K562 (cell line): ENCODE measurements around the gene BRINP2. TPM values are rescaled to one million over a fixed set of nuclear protein-coding genes. Genes with fewer than 3 reads are reported as not detected.
A peak's percentile ranks its signal among the peaks of the same experiment; 100 is the strongest.

ENCODE experiments used
- ATAC-seq: fragments of 200-7000 bp; cut with Tn5 transposase; 3 replicates; pipeline ENCODE4 v1.9.1; 2020; ENCODE audit warnings: moderate library complexity
- BruUV-seq: library from RNA; stranded (reverse); fragments of 400-500 nt; replicated peaks from 2 replicates; lab custom pipeline; 2021; lab: Mats Ljungman, UMichigan
- CTCF ChIA-PET: fragments of 300-600 bp; formaldehyde crosslinking; extraction: SDS; loops from one replicate; lab custom pipeline; 2021; ENCODE audit warnings: low intra/inter-chr PET ratio; lab: Yijun Ruan, JAX
- POLR2A ChIA-PET: fragments of 300-600, 350-650 bp; sonication (Branson Sonifier 250); formaldehyde crosslinking; extraction: SDS; loops from one replicate; lab custom pipeline; 2021; ENCODE audit warnings: antibody characterized with exemption, inconsistent platforms; lab: Yijun Ruan, JAX
- DNase-seq, 4 experiments: peaks; one replicate each; pipeline versions ENCODE4 v3.0.0 to v3.0.0-alpha.2; 2011 to 2018; ENCODE audit warnings: low spot score in 3 of 4, mixed read lengths in 3 of 4; ENCODE audit errors: extremely low read depth in 1 of 4
- FAIRE-seq: peaks from 2 replicates; lab custom pipeline; 2011; peaks lifted over from hg19 to GRCh38; lab: Jason Lieb, UNC
- H2AFZ ChIP-seq: 2 replicates; pipeline ENCODE4 v1.6.0; 2011; ENCODE audit warnings: low read depth, low read length, control low read depth, inconsistent platforms
- H3K27ac ChIP-seq: fragments of 200-600 bp; 3 replicates; pipeline ENCODE4 v1.8.0; 2011; ENCODE audit warnings: low read depth, mild to moderate bottlenecking, control low read depth, inconsistent platforms, low read length, moderate library complexity, mixed read lengths; ENCODE audit errors: extremely low read depth
- H3K27me3 ChIP-seq, 2 experiments: fragments of 300-600 bp in 1 of 2; 2 replicates in 1 of 2; 3 replicates in 1 of 2; pipeline versions ENCODE4 v1.6.0 to v1.8.0; 2011; ENCODE audit warnings: inconsistent platforms in 2 of 2, low read length in 2 of 2, mild to moderate bottlenecking in 1 of 2, mixed read lengths in 1 of 2, moderate library complexity in 1 of 2; ENCODE audit not compliant: control insufficient read depth in 2 of 2, insufficient read depth in 2 of 2
- H3K36me3 ChIP-seq: fragments of 300-600 bp; 3 replicates; pipeline ENCODE4 v1.8.0; 2011; ENCODE audit warnings: mild to moderate bottlenecking, low read length, inconsistent platforms; ENCODE audit not compliant: control insufficient read depth, insufficient read depth
- H3K4me1 ChIP-seq, 2 experiments: fragments of 200-600 bp in 1 of 2; replicated peaks in 1 of 2; 2 replicates in 1 of 2; 3 replicates in 1 of 2; pipeline versions ENCODE4 v1.5.1 to v1.8.0; 2011; ENCODE audit warnings: inconsistent platforms in 2 of 2, low read length in 2 of 2, mild to moderate bottlenecking in 1 of 2, mixed read lengths in 1 of 2, moderate library complexity in 1 of 2; ENCODE audit not compliant: control insufficient read depth in 2 of 2, insufficient read depth in 2 of 2
- H3K4me2 ChIP-seq: 2 replicates; pipeline ENCODE4 v1.6.1; 2011; ENCODE audit warnings: low read length, control low read depth, inconsistent platforms, mixed read lengths; ENCODE audit not compliant: insufficient read depth
- H3K4me3 ChIP-seq: fragments of 200-600 bp; sonication (generic), shearing (Covaris generic); 2 replicates; pipeline ENCODE4 v1.5.1; 2016; ENCODE audit warnings: control low read depth, inconsistent platforms
- H3K79me2 ChIP-seq: fragments of 200-600 bp; 3 replicates; pipeline ENCODE4 v1.8.0; 2011; ENCODE audit warnings: low read length, inconsistent platforms; ENCODE audit not compliant: control insufficient read depth, insufficient read depth
- H3K9ac ChIP-seq, 2 experiments: 2 replicates each; pipeline versions ENCODE4 v1.6.0 to v1.6.1; 2011; ENCODE audit warnings: low read depth in 2 of 2, low read length in 2 of 2, control low read depth in 1 of 2, inconsistent platforms in 1 of 2, mild to moderate bottlenecking in 1 of 2, mixed read lengths in 1 of 2; ENCODE audit not compliant: insufficient read depth in 1 of 2
- H3K9me1 ChIP-seq: one replicate; pipeline ENCODE4 v1.6.0; 2011; ENCODE audit warnings: inconsistent platforms, mild to moderate bottlenecking, low read length, moderate library complexity; ENCODE audit not compliant: control insufficient read depth, insufficient read depth
- H3K9me3 ChIP-seq: replicated peaks from 2 replicates; pipeline ENCODE4 v1.5.1; 2011; ENCODE audit warnings: low read depth, low read length, inconsistent platforms; ENCODE audit not compliant: control insufficient read depth, insufficient read depth
- H4K20me1 ChIP-seq: replicated peaks from 2 replicates; pipeline ENCODE4 v1.6.1; 2011; ENCODE audit warnings: low read length, inconsistent platforms, mixed read lengths; ENCODE audit not compliant: control insufficient read depth, insufficient read depth
- LCOR ChIP-seq: sonication (generic); formaldehyde crosslinking; IDR thresholded peaks from 2 replicates; pipeline ENCODE4 v1.8.0; 2022; ENCODE audit warnings: mild to moderate bottlenecking, missing genetic modification reagents
- NFIC ChIP-seq: fragments of 450-650 bp; IDR thresholded peaks from 2 replicates; pipeline ENCODE4 v1.6.1; 2017; ENCODE audit warnings: mild to moderate bottlenecking, inconsistent platforms
- PTRF ChIP-seq: fragments of 450-650 bp; IDR thresholded peaks from 2 replicates; pipeline ENCODE4 v1.6.1; 2016; ENCODE audit warnings: mild to moderate bottlenecking, missing genetic modification characterization, missing compliant biosample characterization
- SAFB ChIP-seq: fragments of 200-400 bp; formaldehyde crosslinking; IDR thresholded peaks from 2 replicates; pipeline ENCODE4 v1.6.1; 2017; ENCODE audit warnings: low read depth, low read length, borderline replicate concordance
- SMAD2 ChIP-seq: fragments of 150-350 bp; IDR thresholded peaks from 2 replicates; pipeline ENCODE4 v1.6.1; 2014; ENCODE audit warnings: low read depth, mild to moderate bottlenecking, low read length
- WGBS: fragments of 100-300 bp; shearing (Covaris generic); methylation state at CpG from one replicate; pipeline ENCODE4 v1.1.6; 2016; ENCODE audit warnings: low coverage, mixed read lengths; ENCODE audit not compliant: insufficient coverage; ENCODE audit errors: missing lambda C conversion rate; 5-methylcytosine and 5-hydroxymethylcytosine counted together
- in situ Hi-C: fragments of 300-500 bp; cut with MboI; formaldehyde crosslinking; loops from 4 replicates; pipeline ENCODE4 v1.15.0; 2018; ENCODE audit warnings: inconsistent platforms, mixed read lengths
- intact Hi-C: fragments of 100-400 bp; cut with micrococcal nuclease; formaldehyde crosslinking; loops from 2 replicates; pipeline ENCODE4 v1.14.2; 2022
- polyA plus RNA-seq, 8 experiments: library from polyadenylated mRNA; depleted of rRNA in 4 of 8; stranded (reverse) in 5 of 8; unstranded in 3 of 8; fragments of >200 nt; fragmentation: Nextera tagmentation in 2 of 8; fragmentation: Illumina TruSeq in 1 of 8; extraction: Ambion mirVana in 2 of 8; extraction: Trizol in 1 of 8; gene quantifications; 2 replicates each; pipeline versions ENCODE4 v1.2.1 to v1.2.3, GENCODE V29; 2011 to 2014; ENCODE audit warnings: inconsistent platforms in 1 of 8, missing spikeins in 1 of 8
- total RNA-seq, 7 experiments: library from RNA; depleted of rRNA in 6 of 7; stranded (reverse); fragments of >200 nt in 6 of 7; fragmentation: Illumina TruSeq in 2 of 7; extraction: Trizol in 2 of 7; gene quantifications; 2 replicates each; pipeline versions ENCODE4 v1.2.1 to v1.2.3, GENCODE V29; 2011 to 2021; ENCODE audit warnings: low replicate concordance in 1 of 7
- TF ChIP-seq, protein P1 (sequence below): sonication (generic); formaldehyde crosslinking; IDR thresholded peaks from 2 replicates; pipeline ENCODE4 v1.8.0; 2022; ENCODE audit warnings: missing genetic modification reagents, mild to moderate bottlenecking, borderline replicate concordance

The BRINP2 gene
- total and polyA plus RNA-seq, 9 of the 15 experiments (the other 6 are each of a cell fraction or from before 2014, with no cell fraction given), result not detected

DNA sequence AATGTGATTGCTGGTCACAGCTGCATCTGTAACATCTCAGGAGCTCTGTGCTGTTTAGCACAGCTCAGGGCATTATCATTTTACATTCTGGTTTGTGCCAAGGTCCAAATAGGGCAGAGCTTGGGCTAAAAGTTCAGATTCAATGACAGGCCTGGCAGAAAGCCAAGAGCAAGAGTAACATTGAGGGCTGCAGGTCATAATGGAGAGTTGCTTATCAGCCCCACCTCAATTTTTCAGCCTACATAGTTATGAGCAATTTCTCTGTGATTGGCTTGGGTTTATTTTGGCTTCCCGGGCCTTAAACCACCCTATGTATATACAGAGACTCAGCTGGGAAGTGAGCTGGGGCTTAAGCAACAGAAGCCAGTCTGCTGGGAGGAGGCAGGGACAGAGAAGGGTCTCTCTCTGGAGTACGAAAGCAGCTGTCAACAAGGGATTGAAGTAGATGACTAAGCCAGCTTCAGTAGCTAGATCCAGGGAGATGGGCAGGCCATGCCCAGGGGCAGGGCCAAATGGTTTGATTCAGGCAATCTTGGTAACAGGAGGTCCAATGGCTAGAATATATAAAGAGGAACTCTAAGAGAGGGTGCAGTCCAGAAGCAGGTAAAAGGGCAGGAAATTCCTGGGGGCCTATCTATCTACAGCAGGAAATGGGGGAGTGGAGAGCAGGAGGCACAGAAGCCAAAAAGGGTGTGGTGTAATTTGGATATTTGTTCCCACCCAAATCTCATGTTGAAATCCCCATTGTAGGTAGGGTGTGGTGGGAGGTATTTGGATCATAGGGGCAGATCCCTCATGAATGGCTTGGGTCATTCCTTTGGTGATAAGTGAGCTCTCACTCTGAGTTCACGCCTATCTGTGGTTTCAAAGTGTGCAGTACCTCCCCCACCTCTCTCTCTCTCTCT is 49.0 kb downstream of the BRINP2 start:
- DNase-seq, result no peak
- BruUV-seq, result no TSS peak
- intact Hi-C loops, result no loop called here
- H3K9me3 ChIP-seq, result no peaks in the 10 kb centered on the region; the same call in 1 of the 2 replicates
- no peaks in the 10 kb centered on the region for H3K4me1 ChIP-seq
- H2AFZ ChIP-seq, result no peak overlapping the region
- POLR2A ChIA-PET, result interaction anchor here (0.6 kb wide), 1 partner anchor 56 kb away, joined by 4 read pairs; no protein-coding TSS in a partner anchor
- H3K36me3 ChIP-seq, result no peaks in the 10 kb centered on the region
- no peak overlapping the region for H3K4me2 ChIP-seq
- H3K9ac ChIP-seq, result no peak overlapping the region
- 2% methylated on average over 3 of the region's 3 CpGs for WGBS
- H3K4me3 ChIP-seq, result no peak overlapping the region
- ATAC-seq, result no peak
- in situ Hi-C loops, result no loop called here
- H3K27me3 ChIP-seq, result no peaks in the 10 kb centered on the region
- no peak overlapping the region for H3K27ac ChIP-seq
- H3K9me1 ChIP-seq, result no peaks in the 10 kb centered on the region
- CTCF ChIA-PET, result no interaction called here
- H4K20me1 ChIP-seq, result no peaks in the 10 kb centered on the region
- TF ChIP-seq SAFB (no peak), NFIC (0 out of 2 replicates have a peak, but pooled peaks have one; percentile 6), PTRF (no peak), SMAD2 (no peak), LCOR (CRISPR knock-in tag) (no peak)
- TF ChIP-seq, protein P1, sequence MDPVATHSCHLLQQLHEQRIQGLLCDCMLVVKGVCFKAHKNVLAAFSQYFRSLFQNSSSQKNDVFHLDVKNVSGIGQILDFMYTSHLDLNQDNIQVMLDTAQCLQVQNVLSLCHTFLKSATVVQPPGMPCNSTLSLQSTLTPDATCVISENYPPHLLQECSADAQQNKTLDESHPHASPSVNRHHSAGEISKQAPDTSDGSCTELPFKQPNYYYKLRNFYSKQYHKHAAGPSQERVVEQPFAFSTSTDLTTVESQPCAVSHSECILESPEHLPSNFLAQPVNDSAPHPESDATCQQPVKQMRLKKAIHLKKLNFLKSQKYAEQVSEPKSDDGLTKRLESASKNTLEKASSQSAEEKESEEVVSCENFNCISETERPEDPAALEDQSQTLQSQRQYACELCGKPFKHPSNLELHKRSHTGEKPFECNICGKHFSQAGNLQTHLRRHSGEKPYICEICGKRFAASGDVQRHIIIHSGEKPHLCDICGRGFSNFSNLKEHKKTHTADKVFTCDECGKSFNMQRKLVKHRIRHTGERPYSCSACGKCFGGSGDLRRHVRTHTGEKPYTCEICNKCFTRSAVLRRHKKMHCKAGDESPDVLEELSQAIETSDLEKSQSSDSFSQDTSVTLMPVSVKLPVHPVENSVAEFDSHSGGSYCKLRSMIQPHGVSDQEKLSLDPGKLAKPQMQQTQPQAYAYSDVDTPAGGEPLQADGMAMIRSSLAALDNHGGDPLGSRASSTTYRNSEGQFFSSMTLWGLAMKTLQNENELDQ (CRISPR knock-in tag), result no peak
- FAIRE-seq, result no peak
- no peaks in the 10 kb centered on the region for H3K79me2 ChIP-seq
